ENCODE measurements around the gene RCOR3. TPM values are rescaled to one million over a fixed set of nuclear protein-coding genes. Genes with fewer than 3 reads are reported as not detected.

Gene RCOR3
- total and polyA plus RNA-seq, 10 of the 15 experiments (the other 5 are each of a cell fraction or from before 2014, with no cell fraction given) = 8.0 to 55.0 (median 25.1) TPM

DNA sequence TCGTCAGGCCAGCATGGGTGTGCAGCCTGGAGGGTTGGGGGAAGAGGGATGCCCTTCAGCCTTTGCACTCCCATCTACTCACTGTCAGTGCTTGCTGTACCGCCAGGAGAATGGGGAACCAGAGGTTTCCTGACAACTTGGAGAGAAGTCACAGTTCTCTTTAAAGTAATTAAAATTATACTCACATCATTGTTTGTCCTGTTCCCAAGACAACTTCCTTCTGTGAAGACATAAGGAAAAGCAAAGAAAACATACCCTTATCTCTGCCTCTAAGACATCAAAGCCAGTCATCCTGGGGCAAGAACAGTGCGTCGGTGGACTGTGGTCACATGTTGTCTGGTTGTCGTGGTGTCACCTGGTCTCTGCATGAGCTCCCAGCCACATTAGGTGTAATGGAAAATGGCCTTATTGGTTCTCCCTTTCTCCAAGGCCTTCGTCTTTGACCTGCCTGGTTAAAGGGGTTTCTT, 85.0 kb downstream of the RCOR3 start (continued):
- TF ChIP-seq, protein P1, sequence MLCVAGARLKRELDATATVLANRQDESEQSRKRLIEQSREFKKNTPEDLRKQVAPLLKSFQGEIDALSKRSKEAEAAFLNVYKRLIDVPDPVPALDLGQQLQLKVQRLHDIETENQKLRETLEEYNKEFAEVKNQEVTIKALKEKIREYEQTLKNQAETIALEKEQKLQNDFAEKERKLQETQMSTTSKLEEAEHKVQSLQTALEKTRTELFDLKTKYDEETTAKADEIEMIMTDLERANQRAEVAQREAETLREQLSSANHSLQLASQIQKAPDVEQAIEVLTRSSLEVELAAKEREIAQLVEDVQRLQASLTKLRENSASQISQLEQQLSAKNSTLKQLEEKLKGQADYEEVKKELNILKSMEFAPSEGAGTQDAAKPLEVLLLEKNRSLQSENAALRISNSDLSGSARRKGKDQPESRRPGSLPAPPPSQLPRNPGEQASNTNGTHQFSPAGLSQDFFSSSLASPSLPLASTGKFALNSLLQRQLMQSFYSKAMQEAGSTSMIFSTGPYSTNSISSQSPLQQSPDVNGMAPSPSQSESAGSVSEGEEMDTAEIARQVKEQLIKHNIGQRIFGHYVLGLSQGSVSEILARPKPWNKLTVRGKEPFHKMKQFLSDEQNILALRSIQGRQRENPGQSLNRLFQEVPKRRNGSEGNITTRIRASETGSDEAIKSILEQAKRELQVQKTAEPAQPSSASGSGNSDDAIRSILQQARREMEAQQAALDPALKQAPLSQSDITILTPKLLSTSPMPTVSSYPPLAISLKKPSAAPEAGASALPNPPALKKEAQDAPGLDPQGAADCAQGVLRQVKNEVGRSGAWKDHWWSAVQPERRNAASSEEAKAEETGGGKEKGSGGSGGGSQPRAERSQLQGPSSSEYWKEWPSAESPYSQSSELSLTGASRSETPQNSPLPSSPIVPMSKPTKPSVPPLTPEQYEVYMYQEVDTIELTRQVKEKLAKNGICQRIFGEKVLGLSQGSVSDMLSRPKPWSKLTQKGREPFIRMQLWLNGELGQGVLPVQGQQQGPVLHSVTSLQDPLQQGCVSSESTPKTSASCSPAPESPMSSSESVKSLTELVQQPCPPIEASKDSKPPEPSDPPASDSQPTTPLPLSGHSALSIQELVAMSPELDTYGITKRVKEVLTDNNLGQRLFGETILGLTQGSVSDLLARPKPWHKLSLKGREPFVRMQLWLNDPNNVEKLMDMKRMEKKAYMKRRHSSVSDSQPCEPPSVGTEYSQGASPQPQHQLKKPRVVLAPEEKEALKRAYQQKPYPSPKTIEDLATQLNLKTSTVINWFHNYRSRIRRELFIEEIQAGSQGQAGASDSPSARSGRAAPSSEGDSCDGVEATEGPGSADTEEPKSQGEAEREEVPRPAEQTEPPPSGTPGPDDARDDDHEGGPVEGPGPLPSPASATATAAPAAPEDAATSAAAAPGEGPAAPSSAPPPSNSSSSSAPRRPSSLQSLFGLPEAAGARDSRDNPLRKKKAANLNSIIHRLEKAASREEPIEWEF (IDR thresholded peaks at IDR 0.05; ENCODE audit: insufficient replicate concordance, low read depth, low read length) = no peak

DNA sequence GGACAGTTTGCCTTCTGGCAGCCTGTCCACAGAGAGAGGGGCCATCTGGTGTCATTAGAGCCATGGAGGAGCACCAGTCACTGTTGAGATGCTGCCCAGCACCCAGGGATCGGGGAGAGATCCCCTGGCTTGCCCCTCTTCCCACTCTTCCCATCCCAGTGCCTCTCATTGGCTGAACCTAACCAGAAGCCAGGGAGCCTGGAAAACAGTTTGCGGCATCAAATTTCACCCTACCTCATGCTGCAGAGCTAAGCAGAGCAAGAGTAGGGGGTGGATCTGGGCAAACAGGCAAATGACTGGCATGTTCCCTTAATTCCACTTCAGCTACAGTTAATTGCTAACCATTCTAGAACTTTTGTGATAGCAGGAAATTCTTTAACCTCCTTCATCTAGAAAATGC, 86.6 kb downstream of the RCOR3 start:
- Histone ChIP-seq H3K9ac (ENCODE audit: control insufficient read depth, insufficient read depth, low read length) (no peak overlapping the region), H3K4me2 (ENCODE audit: control insufficient read depth, insufficient read depth) (no peak overlapping the region), H3K4me3 (no peak overlapping the region), H3K9me3 (replicated peaks; ENCODE audit: control insufficient read depth, insufficient read depth, low read length) (no peaks in the 10 kb centered on the region; the same call in 2 of the 3 replicates), H3K27ac (ENCODE audit: control insufficient read depth, insufficient read depth) (no peak overlapping the region), H4K20me1 (ENCODE audit: control insufficient read depth, insufficient read depth) (no peaks in the 10 kb centered on the region), H3K79me2 (ENCODE audit: control insufficient read depth, insufficient read depth, low read length) (peaks cover 21% of the 10 kb centered on the region), H3K4me1 (ENCODE audit: control insufficient read depth, insufficient read depth, low read length) (no peaks in the 10 kb centered on the region), H3K36me3 (ENCODE audit: control insufficient read depth in 2 of 2, insufficient read depth in 2 of 2, low read length in 1 of 2) (peaks cover 0 to 2% of the 10 kb centered on the region in 2 experiments; a peak in 2 of 4 replicates), H2AFZ (ENCODE audit: control insufficient read depth, low read depth, low read length) (no peak overlapping the region), H3K27me3 (replicated peaks in 1 of 2; ENCODE audit: control insufficient read depth in 2 of 2, insufficient read depth in 2 of 2, low read length in 1 of 2) (no peaks in the 10 kb centered on the region)
- WGBS (ENCODE audit: insufficient coverage, insufficient replicate concordance, low lambda C conversion rate, missing lambda C conversion rate) = 100% methylated on average over 2 of the region's 2 CpGs
- SMC1A ChIA-PET (ENCODE audit: uncharacterized antibody, unreplicated experiment) = interaction anchor here (3.2 kb wide), 1 partner anchor 9 kb away, joined by 21 read pairs; no protein-coding TSS in a partner anchor
- ATAC-seq (no peak), FAIRE-seq (no peak), DNase-seq (ENCODE audit: low read depth, low spot score) (no peak)
- BruUV-seq (replicated peaks) = no TSS peak
- POLR2A ChIA-PET = interaction anchor here (1.3 kb wide), 1 partner anchor 35 kb away, joined by 4 read pairs; no protein-coding TSS in a partner anchor
- CTCF ChIA-PET = interaction anchor here (1.8 kb wide), 1 partner anchor 10 kb away, joined by 4 read pairs; no protein-coding TSS in a partner anchor
- RAD21 ChIA-PET (ENCODE audit: unreplicated experiment) = no interaction called here
- in situ Hi-C loops (cut with MboI) (no loop called here), intact Hi-C loops (cut with micrococcal nuclease; ENCODE audit: unreplicated experiment) (no loop called here)
- no peak for TF ChIP-seq SKIL (IDR thresholded peaks at IDR 0.05; ENCODE audit: low read depth, poor library complexity, severe bottlenecking)
- TF ChIP-seq, protein P2, sequence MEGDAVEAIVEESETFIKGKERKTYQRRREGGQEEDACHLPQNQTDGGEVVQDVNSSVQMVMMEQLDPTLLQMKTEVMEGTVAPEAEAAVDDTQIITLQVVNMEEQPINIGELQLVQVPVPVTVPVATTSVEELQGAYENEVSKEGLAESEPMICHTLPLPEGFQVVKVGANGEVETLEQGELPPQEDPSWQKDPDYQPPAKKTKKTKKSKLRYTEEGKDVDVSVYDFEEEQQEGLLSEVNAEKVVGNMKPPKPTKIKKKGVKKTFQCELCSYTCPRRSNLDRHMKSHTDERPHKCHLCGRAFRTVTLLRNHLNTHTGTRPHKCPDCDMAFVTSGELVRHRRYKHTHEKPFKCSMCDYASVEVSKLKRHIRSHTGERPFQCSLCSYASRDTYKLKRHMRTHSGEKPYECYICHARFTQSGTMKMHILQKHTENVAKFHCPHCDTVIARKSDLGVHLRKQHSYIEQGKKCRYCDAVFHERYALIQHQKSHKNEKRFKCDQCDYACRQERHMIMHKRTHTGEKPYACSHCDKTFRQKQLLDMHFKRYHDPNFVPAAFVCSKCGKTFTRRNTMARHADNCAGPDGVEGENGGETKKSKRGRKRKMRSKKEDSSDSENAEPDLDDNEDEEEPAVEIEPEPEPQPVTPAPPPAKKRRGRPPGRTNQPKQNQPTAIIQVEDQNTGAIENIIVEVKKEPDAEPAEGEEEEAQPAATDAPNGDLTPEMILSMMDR (IDR thresholded peaks at IDR 0.05 in 2 of 3, conservative IDR thresholded peaks at IDR 0.05 in 1 of 3; ENCODE audit: control insufficient read depth in 2 of 3, extremely low read depth in 1 of 3, insufficient read depth in 1 of 3, low read depth in 3 of 3, low read length in 3 of 3) = no peak
- TF ChIP-seq, protein P3, sequence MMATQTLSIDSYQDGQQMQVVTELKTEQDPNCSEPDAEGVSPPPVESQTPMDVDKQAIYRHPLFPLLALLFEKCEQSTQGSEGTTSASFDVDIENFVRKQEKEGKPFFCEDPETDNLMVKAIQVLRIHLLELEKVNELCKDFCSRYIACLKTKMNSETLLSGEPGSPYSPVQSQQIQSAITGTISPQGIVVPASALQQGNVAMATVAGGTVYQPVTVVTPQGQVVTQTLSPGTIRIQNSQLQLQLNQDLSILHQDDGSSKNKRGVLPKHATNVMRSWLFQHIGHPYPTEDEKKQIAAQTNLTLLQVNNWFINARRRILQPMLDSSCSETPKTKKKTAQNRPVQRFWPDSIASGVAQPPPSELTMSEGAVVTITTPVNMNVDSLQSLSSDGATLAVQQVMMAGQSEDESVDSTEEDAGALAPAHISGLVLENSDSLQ (IDR thresholded peaks at IDR 0.05) = no peak
- no peak for TF ChIP-seq DPF2 (IDR thresholded peaks at IDR 0.05)
- TF ChIP-seq PAX8 (IDR thresholded peaks at IDR 0.05) = no peak
- no peak for TF ChIP-seq YBX1 (IDR thresholded peaks at IDR 0.05)
- no peak for TF ChIP-seq ATF3 (IDR thresholded peaks at IDR 0.05; ENCODE audit: borderline replicate concordance, extremely low read depth, low read depth, low read length)
- no peak for TF ChIP-seq NBN (IDR thresholded peaks at IDR 0.05)
- TF ChIP-seq SP1 (IDR thresholded peaks at IDR 0.05; ENCODE audit: low read depth, low read length) = no peak
- no peak for TF ChIP-seq TBL1XR1 (IDR thresholded peaks at IDR 0.05; ENCODE audit: low read depth, low read length)
- no peak for TF ChIP-seq MEF2A (IDR thresholded peaks at IDR 0.05; ENCODE audit: insufficient read depth, low read depth, low read length)

Measured in GM12878 (cell line).